Right renal cortex interstitium (tissue), 3 donors: Measurements from ENCODE around the gene CRMP1. TPM values are rescaled to one million over a fixed set of nuclear protein-coding genes. Genes with fewer than 3 reads are reported as not detected.

Experiments
- DNase-seq, 3 donors: peaks; one replicate each; pipeline ENCODE4 v3.0.0-alpha.2; 2013; ENCODE audit warnings: low read depth in 3 of 3, low spot score in 2 of 3
- polyA plus RNA-seq, 3 donors: library from polyadenylated mRNA; unstranded; fragments of 120-200 nt; gene quantifications; one replicate each; pipeline ENCODE4 v1.2.1, GENCODE V29; 2013; ENCODE audit not compliant: insufficient read length in 3 of 3

CRMP1 gene
- 10 to 100 TPM; 42.9 to 48.2 (median 44.6) TPM for polyA plus RNA-seq

- no peak for DNase-seq
Observed at GRCh38 chr4:5893004-5893580, at the start of gene CRMP1. Gene CRMP1, minus strand, starts transcription at chr4:5893086. Its CDS starts 117 bp downstream, at chr4:5892969.

DNA sequence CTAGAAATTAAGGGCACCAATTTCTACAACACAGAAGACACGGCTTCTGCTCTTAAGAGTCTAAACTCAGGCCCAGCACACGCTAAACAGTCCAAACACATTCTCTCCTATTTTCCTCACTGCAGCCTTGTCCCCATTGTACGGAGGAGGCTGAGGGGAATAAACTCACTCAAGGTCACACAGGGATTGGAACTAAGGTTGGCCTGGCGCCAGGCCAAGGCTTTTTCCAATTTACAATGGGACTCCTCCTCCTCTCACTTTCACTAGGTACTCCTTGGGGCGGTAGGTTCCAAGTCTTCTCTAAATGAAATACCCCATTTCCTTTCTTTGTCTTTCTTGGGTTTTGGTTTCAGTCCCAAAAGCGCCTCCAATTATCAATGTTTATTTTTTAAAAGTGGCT is 48.7 kb upstream of the CRMP1 start:
- DNase-seq = no peak

DNA sequence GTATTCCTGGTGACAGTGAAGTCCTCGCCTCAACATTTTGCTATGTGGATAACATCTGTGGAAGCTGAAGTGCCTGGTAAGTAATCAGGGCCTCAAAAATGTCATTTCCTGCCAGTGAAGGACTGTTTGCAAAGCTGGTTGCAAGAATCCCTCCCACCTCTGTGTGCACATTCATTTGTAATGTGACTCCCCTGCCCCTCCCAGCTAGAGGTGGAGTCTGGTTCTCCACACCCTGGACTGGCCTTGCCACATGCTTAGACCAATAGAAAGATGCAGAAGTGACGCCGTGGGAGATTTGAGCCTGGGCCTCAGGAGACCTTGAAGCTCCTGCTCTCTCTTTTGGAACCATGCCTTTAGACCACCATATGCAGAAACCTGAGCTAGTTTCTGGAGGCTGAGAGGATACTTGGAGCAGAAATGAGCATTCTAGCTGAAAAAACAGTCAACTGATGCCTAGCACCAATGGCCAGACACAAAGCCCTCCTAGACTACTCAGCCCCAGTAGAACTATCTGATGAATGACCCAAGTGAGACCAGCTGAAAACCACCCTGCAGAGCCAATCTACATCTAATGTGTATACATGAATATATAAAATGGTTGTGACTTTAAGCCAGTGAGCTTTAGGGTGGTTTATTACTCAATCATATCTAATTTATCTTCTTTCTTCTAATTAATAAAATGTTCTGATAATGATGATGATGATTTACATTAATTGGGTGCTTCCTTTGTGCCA is 47.8 kb upstream of the CRMP1 start:
- DNase-seq = no peak

DNA sequence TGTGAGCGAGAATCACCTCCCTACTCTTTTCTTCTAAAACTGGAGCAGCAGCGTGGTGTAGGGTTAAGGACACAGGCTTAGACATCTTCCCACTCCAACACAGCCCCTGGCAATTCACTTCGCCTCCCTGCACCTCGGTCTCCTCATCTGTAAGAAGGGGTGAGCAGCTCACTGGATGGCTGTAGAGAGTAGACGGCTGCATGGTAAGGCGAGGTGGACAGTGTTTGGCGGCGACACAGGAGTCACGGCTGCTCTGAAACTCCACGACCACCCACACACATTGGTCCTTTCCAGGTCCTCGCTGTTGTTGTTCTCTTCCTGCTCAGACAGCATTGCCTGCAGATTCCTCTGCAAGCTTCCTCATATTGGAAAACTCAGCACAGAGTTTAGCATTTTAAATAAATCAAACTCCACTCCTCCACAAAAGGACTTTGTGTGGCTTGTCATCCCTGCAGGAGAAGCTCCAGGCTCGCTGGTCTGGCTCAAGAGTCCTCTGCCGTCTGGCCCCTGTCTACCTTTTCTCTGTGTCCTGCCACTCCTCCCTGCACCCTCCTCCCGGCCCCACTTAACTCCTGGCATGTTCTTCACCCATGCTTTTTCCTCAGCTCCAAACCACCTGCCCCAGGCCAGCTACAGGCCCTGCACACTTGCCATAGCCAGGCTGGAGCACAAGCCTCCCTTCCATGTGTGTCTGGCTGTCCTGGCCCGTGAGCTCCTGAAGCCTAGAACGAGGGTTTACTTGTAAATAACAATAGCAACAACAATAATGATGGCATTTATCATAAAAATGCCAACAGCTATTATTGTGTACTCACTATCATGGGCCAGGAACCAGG is 41.3 kb upstream of the CRMP1 start:
- DNase-seq = no peak

- DNase-seq = no peak
Observed at GRCh38 chr4:5933116-5933515, 40.2 kb upstream of the CRMP1 start.

DNA sequence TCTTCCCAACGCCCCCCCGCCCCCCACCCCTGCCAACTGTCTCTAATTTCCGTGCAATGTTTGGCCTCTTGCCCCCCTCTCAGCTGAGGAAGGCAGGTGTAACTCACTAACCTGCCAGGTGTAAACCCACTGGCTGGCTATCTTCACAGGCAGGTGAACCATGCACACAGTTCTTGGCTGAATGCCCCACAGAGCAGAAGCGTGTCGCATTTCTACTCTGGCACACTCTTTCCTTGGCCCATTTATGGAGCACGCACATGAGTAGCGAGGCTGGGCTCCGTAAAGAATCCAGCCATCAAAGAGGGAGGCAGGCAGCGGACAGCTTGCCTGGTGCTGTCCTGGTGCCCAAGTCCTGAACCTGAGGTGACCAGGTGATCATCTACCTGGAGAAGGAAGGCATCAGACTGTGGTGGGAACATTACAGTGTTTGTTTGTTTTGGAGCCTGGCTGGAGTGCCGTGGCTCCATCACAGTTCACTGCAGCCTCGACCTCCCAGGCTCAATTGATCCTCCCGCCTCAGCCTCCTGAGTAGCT is 39.2 kb upstream of the CRMP1 start:
- DNase-seq = no peak

DNA sequence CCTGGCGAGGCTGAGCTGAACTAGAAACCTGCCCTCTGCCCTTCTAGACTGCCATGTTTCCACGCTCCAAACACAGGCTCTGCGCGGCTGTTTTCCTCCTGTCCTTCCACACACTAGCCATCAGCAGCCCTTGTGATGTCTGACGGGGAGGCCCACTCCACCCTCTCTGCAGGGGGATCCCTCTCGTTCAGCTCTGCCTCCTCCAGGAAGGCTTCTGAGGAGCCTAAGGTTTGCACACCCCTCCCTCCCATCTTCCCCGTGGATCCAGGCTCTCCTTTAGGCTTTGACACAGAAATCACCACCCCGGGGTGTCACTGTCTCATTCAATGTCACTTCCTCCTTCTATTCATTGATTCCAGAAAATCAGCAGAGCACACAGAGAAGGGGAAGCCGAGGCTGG is 38.6 kb upstream of the CRMP1 start:
- no peak for DNase-seq

GRCh38 chr4:5930876-5931275 is 38.0 kb upstream of the CRMP1 start:
- DNase-seq = no peak

- DNase-seq = no peak
Observed at GRCh38 chr4:5930456-5930855, 37.6 kb upstream of the CRMP1 start.

DNA sequence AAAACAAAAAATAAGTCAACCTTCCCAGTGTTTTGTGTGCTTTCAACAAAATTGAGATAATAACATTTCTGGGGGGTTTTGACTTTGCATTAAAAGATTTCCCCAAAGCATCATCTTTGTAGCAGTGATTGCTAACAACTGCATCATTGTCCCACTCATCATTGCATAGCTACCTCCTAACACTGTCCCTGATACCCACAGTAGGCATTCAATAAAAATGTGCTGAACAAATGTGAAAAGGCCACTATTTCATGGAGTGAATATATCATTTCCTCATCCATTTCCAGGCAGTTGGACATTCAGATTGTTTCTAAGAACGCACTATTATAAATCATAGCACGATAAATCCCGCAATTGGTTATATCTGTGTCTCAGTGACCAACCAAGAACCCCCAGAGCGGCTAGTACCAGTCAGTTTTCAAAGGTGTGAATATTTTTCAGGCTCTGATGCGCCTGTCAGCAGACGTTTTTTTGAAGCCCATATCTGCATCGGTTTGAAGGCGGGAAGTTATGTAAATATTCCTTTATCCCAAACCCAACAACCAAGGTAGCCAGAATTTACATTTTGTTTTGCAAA is 36.0 kb upstream of the CRMP1 start:
- no peak for DNase-seq

- no peak for DNase-seq
Observed at GRCh38 chr4:5928274-5928673, 35.4 kb upstream of the CRMP1 start.

- no peak for DNase-seq
Observed at GRCh38 chr4:5927747-5928146, 34.9 kb upstream of the CRMP1 start.

- DNase-seq = no peak
Observed at GRCh38 chr4:5927116-5927515, 34.2 kb upstream of the CRMP1 start.

- DNase-seq = no peak
Observed at GRCh38 chr4:5926598-5926997, 33.7 kb upstream of the CRMP1 start.

DNA sequence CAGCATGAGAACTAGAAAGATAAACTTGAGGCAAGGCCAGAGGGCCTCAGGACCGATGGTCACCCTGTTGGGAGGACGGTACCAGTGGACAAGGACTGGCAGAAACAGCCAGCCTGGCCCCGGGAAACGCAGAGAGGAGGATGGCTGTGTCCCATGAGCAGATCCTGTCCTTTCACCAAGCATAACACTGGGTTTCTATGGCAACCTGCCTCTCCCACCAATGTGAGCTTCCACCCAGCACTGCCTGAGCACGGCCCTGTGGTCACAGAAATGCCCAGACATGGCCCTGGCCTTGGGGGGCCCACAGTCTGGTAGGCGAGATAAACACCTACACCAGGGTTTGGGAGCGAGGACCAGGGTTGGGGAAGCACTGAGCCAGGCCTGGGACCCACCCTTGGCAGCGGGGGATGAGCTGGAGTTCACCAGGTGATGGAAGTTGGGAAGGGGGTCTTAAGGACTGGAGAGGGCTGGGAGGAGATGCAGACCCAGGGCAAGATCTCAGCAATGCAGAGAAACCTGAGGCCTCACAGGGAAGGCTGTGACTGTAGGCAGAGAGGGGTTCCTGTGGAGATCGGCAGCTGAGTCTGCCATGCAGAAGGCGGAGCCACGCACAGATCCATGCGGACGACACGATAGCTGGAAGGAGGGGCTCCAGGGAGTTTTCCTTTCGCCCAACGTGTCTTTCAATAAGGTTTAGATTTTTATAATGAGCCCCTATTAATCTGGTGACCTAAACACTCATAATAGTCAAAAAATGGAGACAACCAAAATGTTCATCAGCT is 32.7 kb upstream of the CRMP1 start:
- DNase-seq = no peak

DNA sequence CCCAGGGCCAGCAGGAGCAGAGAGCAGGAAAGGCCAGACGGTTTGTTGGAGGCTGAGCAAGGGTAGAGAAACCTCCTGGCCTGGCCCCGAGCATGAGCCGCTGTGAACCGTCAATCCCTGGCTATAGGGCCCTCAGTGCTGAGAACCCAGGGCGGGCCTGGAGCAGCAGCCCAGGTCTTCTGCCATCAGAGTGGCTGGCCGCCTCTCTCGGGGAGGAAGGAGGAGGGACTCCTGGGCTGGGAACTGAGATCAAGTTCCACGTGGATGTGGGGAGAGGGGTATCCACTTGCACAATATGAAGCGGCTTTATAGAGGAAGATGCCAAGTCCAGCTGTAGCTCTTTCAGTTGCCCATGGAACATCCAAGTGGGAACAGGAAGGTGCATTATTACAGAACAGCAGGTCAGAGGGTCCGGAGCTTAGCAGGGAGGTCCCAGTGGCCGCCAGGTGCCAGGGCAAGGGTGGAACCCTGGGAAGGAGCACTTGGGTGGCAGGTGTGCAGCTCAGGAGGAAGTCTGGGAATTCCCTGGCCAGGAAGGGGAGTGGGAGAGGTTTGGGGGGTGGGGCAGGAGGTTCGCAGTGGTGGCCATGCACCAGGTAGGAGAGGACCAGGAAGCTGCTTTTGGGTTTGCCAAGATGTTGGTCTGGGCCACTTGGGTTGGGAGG is 31.7 kb upstream of the CRMP1 start:
- DNase-seq = no peak

- DNase-seq = no peak
Observed at GRCh38 chr4:5923376-5923775, 30.5 kb upstream of the CRMP1 start.

DNA sequence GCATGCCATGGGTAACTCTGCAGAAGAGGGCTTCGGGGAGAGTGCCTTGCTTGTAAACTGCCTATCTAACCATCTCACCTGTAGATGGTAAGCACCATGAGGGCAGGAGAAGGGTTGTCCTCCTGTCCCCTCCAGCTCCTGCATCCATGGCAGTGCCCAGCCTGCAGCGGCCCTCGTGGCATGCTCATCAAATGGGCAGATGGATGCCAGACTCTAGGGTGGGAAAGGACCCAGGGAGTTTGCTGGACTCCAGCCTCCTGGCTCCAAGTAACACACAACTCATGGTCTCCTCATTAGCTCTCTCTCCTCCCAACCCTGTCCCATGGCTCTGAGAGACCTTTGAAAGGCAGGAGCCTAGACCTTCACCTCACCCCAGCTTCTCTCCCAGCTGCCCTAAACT is 29.7 kb upstream of the CRMP1 start:
- DNase-seq = no peak

- no peak for DNase-seq
Observed at GRCh38 chr4:5921981-5922380, 29.1 kb upstream of the CRMP1 start.
